GM12878 (cell line): Measurements from ENCODE around the gene SYNPO. TPM values are rescaled to one million over a fixed set of nuclear protein-coding genes. Genes with fewer than 3 reads are reported as not detected.

Source experiments
- ATAC-seq: fragments of 200-7000 bp; cut with Tn5 transposase; 3 replicates; pipeline ENCODE4 v1.9.1; 2020; ENCODE audit warnings: mild to moderate bottlenecking, moderate library complexity
- BruUV-seq: library from RNA; stranded (reverse); fragments of 400-500 nt; replicated peaks from 2 replicates; lab custom pipeline; 2021; lab: Mats Ljungman, UMichigan
- CTCF ChIA-PET: fragments of 300-600 bp; sonication (Branson Sonifier 250); formaldehyde crosslinking; extraction: SDS; loops from one replicate; lab custom pipeline; 2021; ENCODE audit warnings: inconsistent platforms; lab: Yijun Ruan, JAX
- POLR2A ChIA-PET: fragments of 350-600 bp; formaldehyde crosslinking; extraction: SDS; loops from one replicate; lab custom pipeline; 2021; ENCODE audit warnings: inconsistent platforms; lab: Charles Lee
- RAD21 ChIA-PET: fragments of 300-600 bp; sonication (Branson Sonifier 250); formaldehyde crosslinking; loops from one replicate; lab custom pipeline; 2023; ENCODE audit warnings: antibody characterized with exemption; ENCODE audit not compliant: unreplicated experiment; lab: Charles Lee
- SMC1A ChIA-PET: fragments of 300-600 bp; sonication (Branson Sonifier 250); formaldehyde crosslinking; loops from one replicate; lab custom pipeline; 2023; ENCODE audit not compliant: unreplicated experiment, uncharacterized antibody; lab: Charles Lee
- DNase-seq: peaks from one replicate; pipeline ENCODE4 v3.0.0-alpha.2; 2011; ENCODE audit warnings: low read depth, low spot score
- FAIRE-seq: peaks from 3 replicates; lab custom pipeline; 2011; peaks lifted over from hg19 to GRCh38; lab: Jason Lieb, UNC
- H2AFZ ChIP-seq: 2 replicates; pipeline ENCODE4 v1.6.0; 2011; ENCODE audit warnings: low read depth, low read length, control low read depth; ENCODE audit not compliant: control insufficient read depth
- H3K27ac ChIP-seq: 2 replicates; pipeline ENCODE4 v1.5.1; 2011; ENCODE audit warnings: control low read depth; ENCODE audit not compliant: control insufficient read depth, insufficient read depth
- H3K27me3 ChIP-seq, 2 experiments: replicated peaks in 1 of 2; 2 replicates each; pipeline versions ENCODE4 v1.6.0 to v1.6.1; 2011; ENCODE audit warnings: low read length in 1 of 2; ENCODE audit not compliant: control insufficient read depth in 2 of 2, insufficient read depth in 2 of 2
- H3K36me3 ChIP-seq, 2 experiments: 2 replicates each; pipeline ENCODE4 v1.5.1; 2011; ENCODE audit warnings: low read length in 1 of 2; ENCODE audit not compliant: control insufficient read depth in 2 of 2, insufficient read depth in 2 of 2
- H3K4me1 ChIP-seq: 2 replicates; pipeline ENCODE4 v1.6.1; 2011; ENCODE audit warnings: mild to moderate bottlenecking, low read length, moderate library complexity, mixed read lengths; ENCODE audit not compliant: control insufficient read depth, insufficient read depth
- H3K4me2 ChIP-seq: 2 replicates; pipeline ENCODE4 v1.6.0; 2011; ENCODE audit warnings: control low read depth; ENCODE audit not compliant: control insufficient read depth, insufficient read depth
- H3K4me3 ChIP-seq: fragments of 200-600 bp; sonication (generic); 2 replicates; pipeline ENCODE4 v1.5.1; 2016
- H3K79me2 ChIP-seq: 2 replicates; pipeline ENCODE4 v1.6.0; 2011; ENCODE audit warnings: low read length; ENCODE audit not compliant: control insufficient read depth, insufficient read depth
- H3K9ac ChIP-seq: 2 replicates; pipeline ENCODE4 v1.8.0; 2011; ENCODE audit warnings: low read length, control low read depth, mixed read lengths; ENCODE audit not compliant: control insufficient read depth, insufficient read depth
- H3K9me3 ChIP-seq: replicated peaks from 3 replicates; pipeline ENCODE4 v1.5.1; 2011; ENCODE audit warnings: mild to moderate bottlenecking, low read length; ENCODE audit not compliant: control insufficient read depth, insufficient read depth
- H4K20me1 ChIP-seq: 2 replicates; pipeline ENCODE4 v1.6.0; 2011; ENCODE audit not compliant: control insufficient read depth, insufficient read depth
- BACH1 ChIP-seq: fragments of 450-650 bp; IDR thresholded peaks from 2 replicates; pipeline ENCODE4 v1.6.1; 2017; ENCODE audit warnings: mild to moderate bottlenecking, borderline replicate concordance
- CEBPB ChIP-seq, 2 experiments: fragments of 150-350 bp in 1 of 2; IDR thresholded peaks; 2 replicates each; pipeline ENCODE4 v1.6.1; 2012 to 2014; ENCODE audit warnings: low read depth in 2 of 2, low read length in 2 of 2, borderline replicate concordance in 1 of 2, inconsistent platforms in 1 of 2
- FOS ChIP-seq: IDR thresholded peaks from 3 replicates; pipeline ENCODE4 v1.6.1; 2011; ENCODE audit warnings: borderline replicate concordance; ENCODE audit not compliant: insufficient read length; ENCODE audit errors: extremely low read depth
- FOXM1 ChIP-seq: IDR thresholded peaks from 2 replicates; pipeline ENCODE4 v1.6.1; 2012; ENCODE audit warnings: low read depth, mild to moderate bottlenecking, inconsistent platforms, low read length, moderate library complexity
- GATAD2B ChIP-seq: fragments of 450-650 bp; conservative IDR thresholded peaks from 2 replicates; pipeline ENCODE4 v1.6.1; 2017; ENCODE audit warnings: low read depth, mild to moderate bottlenecking, moderate library complexity
- JUND ChIP-seq: IDR thresholded peaks from 2 replicates; pipeline ENCODE4 v1.6.1; 2012; ENCODE audit warnings: low read depth, mild to moderate bottlenecking, low read length, improper control_type of control experiment, moderate library complexity
- MYB ChIP-seq: fragments of 150-350 bp; IDR thresholded peaks from 2 replicates; pipeline ENCODE4 v1.6.1; 2014; ENCODE audit warnings: mild to moderate bottlenecking, low read depth, low read length, borderline replicate concordance
- NFYB ChIP-seq: IDR thresholded peaks from 2 replicates; pipeline ENCODE4 v1.6.1; 2011; ENCODE audit warnings: low read depth, mild to moderate bottlenecking, low read length, improper control_type of control experiment, moderate library complexity; ENCODE audit not compliant: insufficient read depth
- ZNF24 ChIP-seq: fragments of 450-650 bp; IDR thresholded peaks from 2 replicates; pipeline ENCODE4 v1.6.1; 2017; ENCODE audit warnings: antibody characterized with exemption, mild to moderate bottlenecking
- WGBS: methylation state at CpG from one replicate; pipeline ENCODE4 v1.1.6; 2016; ENCODE audit warnings: low lambda C conversion rate; ENCODE audit not compliant: insufficient replicate concordance, insufficient coverage; ENCODE audit errors: missing lambda C conversion rate; 5-methylcytosine and 5-hydroxymethylcytosine counted together
- in situ Hi-C: fragments of 300-500 bp; cut with MboI; formaldehyde crosslinking; loops from 9 replicates; pipeline ENCODE4 v1.14.3; 2018; ENCODE audit warnings: mixed read lengths
- intact Hi-C: fragments of 100-400 bp; cut with micrococcal nuclease; formaldehyde crosslinking; loops from one replicate; pipeline ENCODE4 v1.14.2; 2022; ENCODE audit not compliant: unreplicated experiment
- polyA plus RNA-seq, 11 experiments: library from polyadenylated mRNA; depleted of rRNA in 4 of 11; unstranded in 6 of 11; stranded (reverse) in 5 of 11; fragments of >200 nt; fragmentation: Nextera tagmentation in 4 of 11; fragmentation: Illumina TruSeq in 1 of 11; extraction: Ambion mirVana in 4 of 11; extraction: Trizol in 1 of 11; gene quantifications; 1 replicate in 1 of 11; 2 replicates in 10 of 11; pipeline versions ENCODE4 v1.2.1 to v1.2.3, GENCODE V29; 2011 to 2016; ENCODE audit warnings: inconsistent platforms in 2 of 11, missing spikeins in 2 of 11, low read depth in 1 of 11
- total RNA-seq, 4 experiments: library from RNA; depleted of rRNA in 3 of 4; stranded (reverse); fragments of >200 nt in 3 of 4; fragmentation: Illumina TruSeq in 1 of 4; extraction: Trizol in 1 of 4; gene quantifications; 2 replicates each; pipeline versions ENCODE4 v1.2.1 to v1.2.3, GENCODE V29; 2013 to 2021
- TF ChIP-seq, protein P1 (sequence below): IDR thresholded peaks from 2 replicates; pipeline ENCODE4 v1.6.1; 2012; ENCODE audit warnings: low read length, inconsistent platforms
- TF ChIP-seq, protein P2 (sequence below): fragments of 450-650 bp; formaldehyde crosslinking; IDR thresholded peaks from 2 replicates; pipeline ENCODE4 v1.4.0; 2020; ENCODE audit warnings: mild to moderate bottlenecking, moderate library complexity

Gene SYNPO
- total and polyA plus RNA-seq, 10 of the 15 experiments (the other 5 are each of a cell fraction or from before 2014, with no cell fraction given), result 0.77 to 21.0 (median 3.9) TPM

DNA sequence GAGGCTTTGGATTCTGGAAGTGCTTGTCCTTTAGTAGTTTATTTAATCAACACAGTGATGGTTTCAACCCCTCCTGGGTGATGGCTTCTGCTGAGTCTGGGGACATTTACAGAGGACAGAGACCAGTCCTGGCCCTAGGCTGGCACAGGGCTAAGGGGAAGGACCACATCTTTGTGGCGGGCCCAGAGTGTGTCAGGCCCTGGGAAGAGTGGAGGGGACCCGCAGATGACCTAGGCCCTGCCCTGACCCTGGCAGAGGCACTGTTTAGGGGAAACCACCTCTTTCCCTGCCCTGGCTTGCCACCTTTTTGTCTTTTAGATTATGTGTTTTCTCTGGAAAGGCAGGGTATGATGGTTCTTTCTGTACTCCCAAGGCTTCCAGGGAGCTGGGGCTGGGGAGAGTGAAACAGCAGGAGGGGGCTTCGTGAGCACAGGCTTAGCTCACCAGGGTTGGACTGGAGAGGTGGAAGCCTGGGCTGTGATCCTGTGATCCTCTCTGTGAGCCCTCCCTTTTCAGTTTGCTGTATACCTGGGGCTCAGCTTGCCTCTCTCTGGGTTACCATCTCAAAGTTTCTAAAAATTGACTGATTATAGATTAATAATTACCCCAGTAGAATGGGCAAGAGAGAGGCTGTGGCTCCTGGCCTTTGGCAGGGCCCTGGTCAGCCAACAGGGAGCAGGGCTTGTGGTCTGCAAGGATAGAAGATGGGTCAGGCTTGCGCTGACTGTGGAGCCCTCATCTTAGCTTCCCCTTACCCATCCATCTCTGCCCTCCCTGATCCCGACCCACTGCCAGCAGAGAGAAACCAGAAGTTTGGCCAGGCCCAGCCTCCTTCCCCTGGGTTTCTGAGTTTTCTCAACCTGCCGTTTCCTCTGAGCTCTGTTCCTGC is 1.7 kb upstream of the SYNPO start:
- Histone ChIP-seq H2AFZ (no peak overlapping the region), H3K9me3 (no peaks in the 10 kb centered on the region)
- BruUV-seq, result no TSS peak
- in situ Hi-C loops, result no loop called here
- WGBS, result 26% methylated on average over 6 of the region's 6 CpGs
- TF ChIP-seq BACH1 (no peak), GATAD2B (no peak), FOXM1 (no peak), FOS (no peak)
- TF ChIP-seq, all 136 proteins: peak for 0
- ChIA-PET CTCF (interaction anchor here (0.6 to 2.1 kb wide), 2 partner anchors 10 to 14 kb away, joined by 3 to 8 read pairs; no protein-coding TSS in a partner anchor), POLR2A (no interaction called here), SMC1A (interaction anchor here (1.0 kb wide), 1 partner anchor 12 kb away, joined by 4 read pairs; no protein-coding TSS in a partner anchor), RAD21 (interaction anchor here (0.6 kb wide), 1 partner anchor 180 kb away, joined by 3 read pairs; no protein-coding TSS in a partner anchor)
- Histone ChIP-seq H3K27ac (no peak overlapping the region), H3K4me2 (no peak overlapping the region), H3K36me3 (no peaks in the 10 kb centered on the region; a peak in 1 of 4 replicates), H4K20me1 (no peaks in the 10 kb centered on the region), H3K4me3 (no peak overlapping the region), H3K79me2 (no peaks in the 10 kb centered on the region), H3K9ac (no peak overlapping the region), H3K4me1 (no peaks in the 10 kb centered on the region), H3K27me3 (no peaks in the 10 kb centered on the region)
- intact Hi-C loops, result no loop called here
- ATAC-seq (peak; percentile 40), FAIRE-seq (no peak), DNase-seq (no peak)

DNA sequence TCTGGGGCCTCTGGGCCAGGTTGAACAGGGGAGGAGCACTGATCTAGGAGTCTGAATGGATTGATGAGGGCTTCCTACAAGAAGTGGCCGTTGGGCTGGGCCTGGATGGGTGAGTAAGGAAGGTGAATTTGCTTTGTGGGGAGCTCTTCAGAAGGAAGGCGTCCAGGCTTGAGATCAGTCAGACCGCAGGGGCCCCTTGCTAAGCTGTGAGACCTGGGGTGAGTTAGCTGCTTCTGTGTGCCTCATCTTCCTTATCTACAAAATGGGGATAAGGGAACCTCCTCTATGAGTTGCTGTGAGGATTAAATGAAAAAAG is 1.1 kb upstream of the SYNPO start:
- ChIA-PET POLR2A (no interaction called here), CTCF (interaction anchor here (0.6 to 2.1 kb wide), 2 partner anchors 9 to 14 kb away, joined by 3 to 8 read pairs; no protein-coding TSS in a partner anchor), RAD21 (interaction anchor here (0.6 kb wide), 1 partner anchor 181 kb away, joined by 3 read pairs; no protein-coding TSS in a partner anchor), SMC1A (no interaction called here)
- Histone ChIP-seq H3K9ac (no peak overlapping the region), H2AFZ (no peak overlapping the region), H3K36me3 (no peaks in the 10 kb centered on the region; a peak in 1 of 4 replicates), H3K9me3 (no peaks in the 10 kb centered on the region), H3K4me3 (no peak overlapping the region), H3K4me1 (no peaks in the 10 kb centered on the region), H3K79me2 (no peaks in the 10 kb centered on the region), H3K4me2 (no peak overlapping the region), H3K27me3 (no peaks in the 10 kb centered on the region), H4K20me1 (no peaks in the 10 kb centered on the region), H3K27ac (no peak overlapping the region)
- in situ Hi-C loops (no loop called here), intact Hi-C loops (no loop called here)
- BruUV-seq, result no TSS peak
- FAIRE-seq (no peak), DNase-seq (no peak), ATAC-seq (no peak)
- 75% methylated on average over 3 of the region's 3 CpGs for WGBS
- TF ChIP-seq, protein P1, sequence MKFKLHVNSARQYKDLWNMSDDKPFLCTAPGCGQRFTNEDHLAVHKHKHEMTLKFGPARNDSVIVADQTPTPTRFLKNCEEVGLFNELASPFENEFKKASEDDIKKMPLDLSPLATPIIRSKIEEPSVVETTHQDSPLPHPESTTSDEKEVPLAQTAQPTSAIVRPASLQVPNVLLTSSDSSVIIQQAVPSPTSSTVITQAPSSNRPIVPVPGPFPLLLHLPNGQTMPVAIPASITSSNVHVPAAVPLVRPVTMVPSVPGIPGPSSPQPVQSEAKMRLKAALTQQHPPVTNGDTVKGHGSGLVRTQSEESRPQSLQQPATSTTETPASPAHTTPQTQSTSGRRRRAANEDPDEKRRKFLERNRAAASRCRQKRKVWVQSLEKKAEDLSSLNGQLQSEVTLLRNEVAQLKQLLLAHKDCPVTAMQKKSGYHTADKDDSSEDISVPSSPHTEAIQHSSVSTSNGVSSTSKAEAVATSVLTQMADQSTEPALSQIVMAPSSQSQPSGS, result no peak
- TF ChIP-seq NFYB (no peak), JUND (no peak), MYB (no peak), ZNF24 (no peak), CEBPB (IDR thresholded peaks at IDR 0.05; ENCODE audit: borderline replicate concordance in 1 of 2, low read depth in 2 of 2, low read length in 2 of 2) (no peak)
- TF ChIP-seq, protein P2, sequence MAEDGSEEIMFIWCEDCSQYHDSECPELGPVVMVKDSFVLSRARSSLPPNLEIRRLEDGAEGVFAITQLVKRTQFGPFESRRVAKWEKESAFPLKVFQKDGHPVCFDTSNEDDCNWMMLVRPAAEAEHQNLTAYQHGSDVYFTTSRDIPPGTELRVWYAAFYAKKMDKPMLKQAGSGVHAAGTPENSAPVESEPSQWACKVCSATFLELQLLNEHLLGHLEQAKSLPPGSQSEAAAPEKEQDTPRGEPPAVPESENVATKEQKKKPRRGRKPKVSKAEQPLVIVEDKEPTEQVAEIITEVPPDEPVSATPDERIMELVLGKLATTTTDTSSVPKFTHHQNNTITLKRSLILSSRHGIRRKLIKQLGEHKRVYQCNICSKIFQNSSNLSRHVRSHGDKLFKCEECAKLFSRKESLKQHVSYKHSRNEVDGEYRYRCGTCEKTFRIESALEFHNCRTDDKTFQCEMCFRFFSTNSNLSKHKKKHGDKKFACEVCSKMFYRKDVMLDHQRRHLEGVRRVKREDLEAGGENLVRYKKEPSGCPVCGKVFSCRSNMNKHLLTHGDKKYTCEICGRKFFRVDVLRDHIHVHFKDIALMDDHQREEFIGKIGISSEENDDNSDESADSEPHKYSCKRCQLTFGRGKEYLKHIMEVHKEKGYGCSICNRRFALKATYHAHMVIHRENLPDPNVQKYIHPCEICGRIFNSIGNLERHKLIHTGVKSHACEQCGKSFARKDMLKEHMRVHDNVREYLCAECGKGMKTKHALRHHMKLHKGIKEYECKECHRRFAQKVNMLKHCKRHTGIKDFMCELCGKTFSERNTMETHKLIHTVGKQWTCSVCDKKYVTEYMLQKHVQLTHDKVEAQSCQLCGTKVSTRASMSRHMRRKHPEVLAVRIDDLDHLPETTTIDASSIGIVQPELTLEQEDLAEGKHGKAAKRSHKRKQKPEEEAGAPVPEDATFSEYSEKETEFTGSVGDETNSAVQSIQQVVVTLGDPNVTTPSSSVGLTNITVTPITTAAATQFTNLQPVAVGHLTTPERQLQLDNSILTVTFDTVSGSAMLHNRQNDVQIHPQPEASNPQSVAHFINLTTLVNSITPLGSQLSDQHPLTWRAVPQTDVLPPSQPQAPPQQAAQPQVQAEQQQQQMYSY, result no peak
